H9 (cell line): Measurements from ENCODE around the gene TM4SF5. TPM values are rescaled to one million over a fixed set of nuclear protein-coding genes. Genes with fewer than 3 reads are reported as not detected.

Source experiments
- DNase-seq: peaks from one replicate; pipeline ENCODE4 v3.0.0-alpha.2; 2017
- H2AFZ ChIP-seq: one replicate; pipeline ENCODE4 v1.6.1; 2013; ENCODE audit warnings: mild to moderate bottlenecking, low read length, control low read depth, moderate library complexity
- H2AK5ac ChIP-seq: 2 replicates; pipeline ENCODE4 v1.6.1; 2013; ENCODE audit warnings: low read length, control low read depth, mixed read lengths; ENCODE audit not compliant: insufficient read length
- H2BK120ac ChIP-seq: one replicate; pipeline ENCODE4 v1.6.1; 2013; ENCODE audit warnings: low read depth, mild to moderate bottlenecking, low read length, control low read depth, inconsistent platforms; ENCODE audit not compliant: poor library complexity, severe bottlenecking
- H2BK12ac ChIP-seq: 2 replicates; pipeline ENCODE4 v1.6.1; 2013; ENCODE audit warnings: low read length, control low read depth, mixed read lengths, low read depth; ENCODE audit not compliant: insufficient read length
- H2BK15ac ChIP-seq: 2 replicates; pipeline ENCODE4 v1.6.1; 2013; ENCODE audit warnings: low read depth, low read length, control low read depth
- H2BK20ac ChIP-seq: one replicate; pipeline ENCODE4 v1.6.1; 2013; ENCODE audit warnings: low read depth, mild to moderate bottlenecking, low read length, control low read depth, inconsistent platforms; ENCODE audit not compliant: poor library complexity, severe bottlenecking
- H2BK5ac ChIP-seq: 2 replicates; pipeline ENCODE4 v1.6.1; 2013; ENCODE audit warnings: low read length, control low read depth, mixed read lengths; ENCODE audit not compliant: insufficient read length
- H3K14ac ChIP-seq: 2 replicates; pipeline ENCODE4 v1.6.1; 2013; ENCODE audit warnings: low read length, control low read depth; ENCODE audit not compliant: insufficient read depth
- H3K18ac ChIP-seq: 2 replicates; pipeline ENCODE4 v1.6.1; 2013; ENCODE audit warnings: low read depth, mild to moderate bottlenecking, mixed read lengths, low read length, control low read depth; ENCODE audit not compliant: insufficient read length
- H3K23ac ChIP-seq: 2 replicates; pipeline ENCODE4 v1.6.1; 2013; ENCODE audit warnings: low read length, control low read depth, mixed read lengths, low read depth; ENCODE audit not compliant: insufficient read length
- H3K23me2 ChIP-seq: 2 replicates; pipeline ENCODE4 v1.6.1; 2013; ENCODE audit warnings: low read depth, mild to moderate bottlenecking, mixed read lengths, low read length, control low read depth; ENCODE audit not compliant: insufficient read length, poor library complexity, severe bottlenecking
- H3K27ac ChIP-seq: 2 replicates; pipeline ENCODE4 v1.5.1; 2013; ENCODE audit warnings: low read length, control low read depth, mixed read lengths, low read depth; ENCODE audit not compliant: insufficient read length
- H3K27me3 ChIP-seq: 2 replicates; pipeline ENCODE4 v1.6.1; 2013; ENCODE audit warnings: low read length, control low read depth, inconsistent platforms; ENCODE audit not compliant: insufficient read depth
- H3K4ac ChIP-seq: 2 replicates; pipeline ENCODE4 v1.6.1; 2013; ENCODE audit warnings: low read depth, mild to moderate bottlenecking, control low read depth, inconsistent platforms, low read length, moderate library complexity
- H3K4me1 ChIP-seq: 2 replicates; pipeline ENCODE4 v1.6.1; 2013; ENCODE audit warnings: low read length, control low read depth, inconsistent platforms; ENCODE audit not compliant: insufficient read depth
- H3K4me2 ChIP-seq: 2 replicates; pipeline ENCODE4 v1.6.1; 2013; ENCODE audit warnings: low read length, control low read depth, mixed read lengths; ENCODE audit not compliant: insufficient read length, insufficient read depth
- H3K56ac ChIP-seq: 2 replicates; pipeline ENCODE4 v1.6.1; 2013; ENCODE audit warnings: low read depth, mild to moderate bottlenecking, mixed read lengths, low read length, control low read depth; ENCODE audit not compliant: insufficient read length
- H3K79me1 ChIP-seq: 2 replicates; pipeline ENCODE4 v1.6.1; 2013; ENCODE audit warnings: low read depth, mild to moderate bottlenecking, moderate library complexity, low read length, control low read depth, inconsistent platforms; ENCODE audit not compliant: insufficient read depth, poor library complexity, severe bottlenecking
- H3K79me2 ChIP-seq: 2 replicates; pipeline ENCODE4 v1.6.1; 2013; ENCODE audit warnings: low read length, control low read depth, inconsistent platforms; ENCODE audit not compliant: insufficient read depth
- H3K9ac ChIP-seq: 2 replicates; pipeline ENCODE4 v1.6.1; 2013; ENCODE audit warnings: low read length, control low read depth, mixed read lengths; ENCODE audit not compliant: insufficient read length; ENCODE audit errors: extremely low read depth
- H3K9me3 ChIP-seq: one replicate; pipeline ENCODE4 v1.6.1; 2013; ENCODE audit warnings: low read depth, low read length, inconsistent platforms; ENCODE audit not compliant: control insufficient read depth
- H3T11ph ChIP-seq: one replicate; pipeline ENCODE4 v1.6.1; 2013; ENCODE audit warnings: mild to moderate bottlenecking, low read length, control low read depth, inconsistent platforms
- H4K20me1 ChIP-seq: one replicate; pipeline ENCODE4 v1.6.1; 2013; ENCODE audit not compliant: control insufficient read depth, insufficient read length, insufficient read depth
- H4K5ac ChIP-seq: 2 replicates; pipeline ENCODE4 v1.6.1; 2013; ENCODE audit warnings: low read depth, mild to moderate bottlenecking, mixed read lengths, low read length, control low read depth; ENCODE audit not compliant: insufficient read length
- H4K8ac ChIP-seq: replicated peaks from 2 replicates; pipeline ENCODE4 v1.6.1; 2013; ENCODE audit warnings: low read length, control low read depth, mixed read lengths, low read depth; ENCODE audit not compliant: insufficient read length
- H4K91ac ChIP-seq: 2 replicates; pipeline ENCODE4 v1.6.1; 2013; ENCODE audit warnings: low read depth, mild to moderate bottlenecking, moderate library complexity, mixed read lengths, low read length, control low read depth; ENCODE audit not compliant: insufficient read length
- H3K27ac Mint-ChIP-seq, 3 experiments: 2 replicates in 2 of 3; 3 replicates in 1 of 3; pipeline ENCODE4 v1.8.0; 2020 to 2021; ENCODE audit warnings: mixed read lengths in 3 of 3, mild to moderate bottlenecking in 1 of 3, moderate library complexity in 1 of 3
- H3K27me3 Mint-ChIP-seq: 2 replicates; pipeline ENCODE4 v1.8.0; 2021; ENCODE audit warnings: low read depth, mild to moderate bottlenecking, moderate library complexity, mixed read lengths
- H3K36me3 Mint-ChIP-seq, 3 experiments: 2 replicates in 2 of 3; 3 replicates in 1 of 3; pipeline ENCODE4 v1.8.0; 2020 to 2021; ENCODE audit warnings: low read depth in 3 of 3, mixed read lengths in 3 of 3; ENCODE audit not compliant: insufficient read depth in 1 of 3
- H3K4me1 Mint-ChIP-seq, 2 experiments: 2 replicates each; pipeline ENCODE4 v1.8.0; 2020; ENCODE audit warnings: mixed read lengths in 2 of 2
- H3K4me3 Mint-ChIP-seq, 2 experiments: 2 replicates in 1 of 2; 3 replicates in 1 of 2; pipeline ENCODE4 v1.8.0; 2020 to 2021; ENCODE audit warnings: mild to moderate bottlenecking in 2 of 2, mixed read lengths in 2 of 2, moderate library complexity in 1 of 2
- H3K9me3 Mint-ChIP-seq, 2 experiments: 2 replicates in 1 of 2; 3 replicates in 1 of 2; pipeline ENCODE4 v1.8.0; 2020; ENCODE audit warnings: mild to moderate bottlenecking in 2 of 2, mixed read lengths in 2 of 2, moderate library complexity in 1 of 2
- CTCF ChIP-seq: fragments of 200-600 bp; sonication (generic); conservative IDR thresholded peaks from 3 replicates; pipeline ENCODE4 v1.8.0; 2021; ENCODE audit warnings: antibody characterized with exemption, mild to moderate bottlenecking
- WGBS: extraction: QIAGEN DNeasy Blood & Tissue Kit; methylation state at CpG from one replicate; pipeline ENCODE4 v1.1.7; 2013; ENCODE audit warnings: missing lambda C conversion rate, low lambda C conversion rate, mixed read lengths; ENCODE audit not compliant: insufficient read length; ENCODE audit errors: extremely low coverage; 5-methylcytosine and 5-hydroxymethylcytosine counted together
- total RNA-seq: library from RNA; stranded (reverse); gene quantifications from 2 replicates; pipeline ENCODE4 v1.2.1, GENCODE V29; 2021

Gene TM4SF5
- total RNA-seq, 1 experiment from 2014 or later = not detected

- no peak for TF ChIP-seq CTCF
- no peak overlapping the region for H3K27ac ChIP-seq
- Mint-ChIP-seq H3K9me3 (no peaks in the 10 kb centered on the region; a peak in 2 of 5 replicates), H3K4me1 (peaks cover 3 to 4% of the 10 kb centered on the region in 2 experiments), H3K36me3 (peaks cover 0 to 6% (median 0%) of the 10 kb centered on the region in 3 experiments; a peak in 2 of 7 replicates), H3K27me3 (peaks cover 9% of the 10 kb centered on the region), H3K4me3 (no peak overlapping the region), H3K27ac (no peak overlapping the region)
- H3T11ph ChIP-seq = no peak overlapping the region
- no peak overlapping the region for H4K91ac ChIP-seq
- no peaks in the 10 kb centered on the region for H4K20me1 ChIP-seq
- H3K4ac ChIP-seq = no peak overlapping the region
- no peak for DNase-seq
- no peak overlapping the region for H2AK5ac ChIP-seq
- no peak overlapping the region for H3K14ac ChIP-seq
- H3K4me1 ChIP-seq = no peaks in the 10 kb centered on the region
- no CpG with 5 or more reads among the region's 3 CpGs for WGBS
- no peak overlapping the region for H2BK5ac ChIP-seq
- no peak overlapping the region for H2AFZ ChIP-seq
- no peak overlapping the region for H4K8ac ChIP-seq
- no peaks in the 10 kb centered on the region for H3K27me3 ChIP-seq
- H3K4me2 ChIP-seq = no peak overlapping the region
- no peak overlapping the region for H3K23ac ChIP-seq
- H2BK15ac ChIP-seq = no peak overlapping the region
- no peak overlapping the region for H4K5ac ChIP-seq
- no peaks in the 10 kb centered on the region for H3K79me1 ChIP-seq
- H3K56ac ChIP-seq = no peak overlapping the region
- no peak overlapping the region for H2BK20ac ChIP-seq
- H2BK120ac ChIP-seq = no peak overlapping the region
- no peak overlapping the region for H3K18ac ChIP-seq
- H3K9me3 ChIP-seq = no peaks in the 10 kb centered on the region
- no peak overlapping the region for H3K9ac ChIP-seq
- H2BK12ac ChIP-seq = no peak overlapping the region
- H3K79me2 ChIP-seq = no peaks in the 10 kb centered on the region
- peaks cover 6% of the 10 kb centered on the region for H3K23me2 ChIP-seq
Measured at GRCh38 chr17:4728124-4728523, 43.6 kb upstream of the TM4SF5 start.
